SU-DHL-6 (cell line): ENCODE data around the gene SLC8A1.

Experiments
- H2AFZ ChIP-seq: fragments of 200-600 bp; sonication (generic); 2 replicates; pipeline ENCODE4 v1.6.1; 2014; ENCODE audit warnings: low read depth, mild to moderate bottlenecking, moderate library complexity, mixed read lengths, antibody characterized with exemption, low read length; ENCODE audit not compliant: severe bottlenecking
- H3F3A ChIP-seq: fragments of 200-600 bp; shearing (Covaris generic); 2 replicates; pipeline ENCODE4 v1.6.0; 2016; ENCODE audit warnings: antibody characterized with exemption, mild to moderate bottlenecking; ENCODE audit not compliant: insufficient read depth
- H3K27ac ChIP-seq: fragments of 200-600 bp; sonication (generic); 2 replicates; pipeline ENCODE4 v1.5.1; 2016; ENCODE audit warnings: low read depth, mild to moderate bottlenecking, low read length, moderate library complexity, mixed read lengths
- H3K27me3 ChIP-seq: fragments of 200-600 bp; sonication (generic), shearing (Covaris generic); 2 replicates; pipeline ENCODE4 v1.6.0; 2014; ENCODE audit warnings: mild to moderate bottlenecking, low read length
- H3K36me3 ChIP-seq: fragments of 200-600 bp; sonication (generic); 2 replicates; pipeline ENCODE4 v1.6.1; 2014; ENCODE audit warnings: mild to moderate bottlenecking, low read length, mixed read lengths
- H3K4me2 ChIP-seq: fragments of 300-600, 200-600 bp; shearing (Covaris generic), sonication (generic); 2 replicates; pipeline ENCODE4 v1.6.0; 2014; ENCODE audit warnings: low read length, low read depth, mild to moderate bottlenecking; ENCODE audit not compliant: poor library complexity, severe bottlenecking
- H3K4me3 ChIP-seq: fragments of 200-600 bp; sonication (generic); 2 replicates; pipeline ENCODE4 v1.5.1; 2014; ENCODE audit warnings: antibody characterized with exemption, low read length, mild to moderate bottlenecking, mixed read lengths; ENCODE audit not compliant: insufficient read depth, poor library complexity, severe bottlenecking
- H3K79me2 ChIP-seq: fragments of 200-600 bp; sonication (generic); 2 replicates; pipeline ENCODE4 v1.6.1; 2014; ENCODE audit warnings: mild to moderate bottlenecking, low read length, moderate library complexity; ENCODE audit not compliant: insufficient read depth
- H3K9ac ChIP-seq: fragments of 200-600 bp; sonication (generic); 2 replicates; pipeline ENCODE4 v1.7.0; 2014; ENCODE audit warnings: mild to moderate bottlenecking, low read length
- H3K9me2 ChIP-seq: fragments of 200-600 bp; sonication (generic); replicated peaks from 2 replicates; pipeline ENCODE4 v1.6.1; 2014; ENCODE audit warnings: low read length; ENCODE audit not compliant: insufficient read depth
- H3K9me3 ChIP-seq: fragments of 200-600 bp; sonication (generic); 2 replicates; pipeline ENCODE4 v1.6.1; 2014; ENCODE audit warnings: low read length, mixed read lengths; ENCODE audit not compliant: insufficient read depth
- H4K20me1 ChIP-seq: fragments of 200-600 bp; sonication (generic); 2 replicates; pipeline ENCODE4 v1.6.1; 2014; ENCODE audit warnings: low read depth, mild to moderate bottlenecking, antibody characterized with exemption, low read length, moderate library complexity, mixed read lengths
- EZH2phosphoT487 ChIP-seq: fragments of 200-600 bp; sonication (generic), shearing (Covaris generic); conservative IDR thresholded peaks from 2 replicates; pipeline ENCODE4 v1.6.1; 2018; ENCODE audit warnings: mild to moderate bottlenecking, antibody characterized with exemption, low read length, moderate library complexity, mixed read lengths
- TF ChIP-seq, protein P1 (sequence below): fragments of 200-600 bp; sonication (generic); IDR thresholded peaks from one replicate; pipeline ENCODE4 v1.5.1; 2017; ENCODE audit warnings: antibody characterized with exemption, mild to moderate bottlenecking, low read length, moderate library complexity; ENCODE audit not compliant: insufficient read depth, poor library complexity, severe bottlenecking

The SLC8A1 gene

DNA sequence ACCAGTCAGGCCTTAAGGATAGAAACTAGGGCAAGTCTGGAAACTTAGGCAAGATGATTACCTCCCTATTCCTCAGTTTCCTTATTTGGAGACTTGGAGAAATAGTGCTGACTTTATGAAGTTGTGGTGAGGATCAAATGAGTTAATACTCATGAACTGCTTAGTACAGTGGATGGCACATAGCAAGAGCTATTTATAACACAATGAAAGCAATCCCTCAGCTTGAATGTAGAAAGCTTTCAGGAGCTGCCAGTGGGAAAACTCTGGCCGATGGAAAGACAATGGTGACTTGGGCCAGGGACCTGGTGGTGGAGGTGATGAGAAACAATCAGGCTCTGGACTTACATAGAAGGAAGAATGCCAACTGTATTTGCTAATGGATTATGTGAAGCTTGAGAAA, 403.4 kb downstream of the SLC8A1 start:
- Histone ChIP-seq H3K4me3 (no peak overlapping the region), H2AFZ (no peak overlapping the region), H3K4me2 (no peak overlapping the region), H3K9me2 (no peaks in the 10 kb centered on the region), H3F3A (no peaks in the 10 kb centered on the region), H3K9ac (no peak overlapping the region), H3K27ac (no peak overlapping the region), H3K36me3 (no peaks in the 10 kb centered on the region), H4K20me1 (no peaks in the 10 kb centered on the region), H3K79me2 (no peaks in the 10 kb centered on the region), H3K27me3 (no peaks in the 10 kb centered on the region), H3K9me3 (no peaks in the 10 kb centered on the region)
- TF ChIP-seq, protein P1, sequence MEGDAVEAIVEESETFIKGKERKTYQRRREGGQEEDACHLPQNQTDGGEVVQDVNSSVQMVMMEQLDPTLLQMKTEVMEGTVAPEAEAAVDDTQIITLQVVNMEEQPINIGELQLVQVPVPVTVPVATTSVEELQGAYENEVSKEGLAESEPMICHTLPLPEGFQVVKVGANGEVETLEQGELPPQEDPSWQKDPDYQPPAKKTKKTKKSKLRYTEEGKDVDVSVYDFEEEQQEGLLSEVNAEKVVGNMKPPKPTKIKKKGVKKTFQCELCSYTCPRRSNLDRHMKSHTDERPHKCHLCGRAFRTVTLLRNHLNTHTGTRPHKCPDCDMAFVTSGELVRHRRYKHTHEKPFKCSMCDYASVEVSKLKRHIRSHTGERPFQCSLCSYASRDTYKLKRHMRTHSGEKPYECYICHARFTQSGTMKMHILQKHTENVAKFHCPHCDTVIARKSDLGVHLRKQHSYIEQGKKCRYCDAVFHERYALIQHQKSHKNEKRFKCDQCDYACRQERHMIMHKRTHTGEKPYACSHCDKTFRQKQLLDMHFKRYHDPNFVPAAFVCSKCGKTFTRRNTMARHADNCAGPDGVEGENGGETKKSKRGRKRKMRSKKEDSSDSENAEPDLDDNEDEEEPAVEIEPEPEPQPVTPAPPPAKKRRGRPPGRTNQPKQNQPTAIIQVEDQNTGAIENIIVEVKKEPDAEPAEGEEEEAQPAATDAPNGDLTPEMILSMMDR: no peak
- TF ChIP-seq EZH2phosphoT487: no peak

GRCh38 chr2:40047406-40047805, 404.5 kb downstream of the SLC8A1 start:
- Histone ChIP-seq H3K9ac (no peak overlapping the region), H3K9me3 (no peaks in the 10 kb centered on the region), H3K79me2 (no peaks in the 10 kb centered on the region), H3K4me2 (no peak overlapping the region), H3K36me3 (no peaks in the 10 kb centered on the region), H4K20me1 (no peaks in the 10 kb centered on the region), H2AFZ (no peak overlapping the region), H3K27me3 (no peaks in the 10 kb centered on the region), H3K27ac (no peak overlapping the region), H3K4me3 (no peak overlapping the region), H3F3A (no peaks in the 10 kb centered on the region), H3K9me2 (no peaks in the 10 kb centered on the region)
- TF ChIP-seq, protein P1: no peak
- TF ChIP-seq EZH2phosphoT487: no peak
